ENCODE measurements around the gene CFAP74.
A peak's percentile ranks its signal among the peaks of the same experiment; 100 is the strongest.

The CFAP74 gene

GRCh38 chr1:2003541-2004131 is at the start of gene CFAP74:
CFAP74 (minus strand) TSS chr1:2003786; CDS start chr1:1990956, 12,830 bp downstream.
- no peak for DNase-seq (ENCODE audit: low read depth)
- no peak for TF ChIP-seq CTCF (conservative IDR thresholded peaks at IDR 0.05; ENCODE audit: low read depth, low read length)
- peak within 1 kb of the TSS; percentile 40 for H3K4me3 ChIP-seq (ENCODE audit: low read length)

- no peak overlapping the region for H3K4me3 ChIP-seq (ENCODE audit: low read length)
- no peak for DNase-seq (ENCODE audit: low read depth)
- TF ChIP-seq CTCF (conservative IDR thresholded peaks at IDR 0.05; ENCODE audit: low read depth, low read length) = no peak
These were observed 49.6 kb upstream of the CFAP74 start for GRCh38 chr1:2053217-2053616.

GRCh38 chr1:2052756-2053155 is 49.2 kb upstream of the CFAP74 start:
- TF ChIP-seq CTCF (conservative IDR thresholded peaks at IDR 0.05; ENCODE audit: low read depth, low read length) = no peak
- no peak overlapping the region for H3K4me3 ChIP-seq (ENCODE audit: low read length)
- no peak for DNase-seq (ENCODE audit: low read depth)

- no peak overlapping the region for H3K4me3 ChIP-seq (ENCODE audit: low read length)
- TF ChIP-seq CTCF (conservative IDR thresholded peaks at IDR 0.05; ENCODE audit: low read depth, low read length) = no peak
- DNase-seq (ENCODE audit: low read depth) = no peak
These were observed 48.6 kb upstream of the CFAP74 start for GRCh38 chr1:2052054-2052679.

GRCh38 chr1:2050793-2051682 is 47.5 kb upstream of the CFAP74 start:
- H3K4me3 ChIP-seq (ENCODE audit: low read length) = peak overlapping the region; percentile 72
- no peak for DNase-seq (ENCODE audit: low read depth)
- no peak for TF ChIP-seq CTCF (conservative IDR thresholded peaks at IDR 0.05; ENCODE audit: low read depth, low read length)

GRCh38 chr1:2050461-2050792 is 46.8 kb upstream of the CFAP74 start:
- no peak for DNase-seq (ENCODE audit: low read depth)
- H3K4me3 ChIP-seq (ENCODE audit: low read length) = peak overlapping the region; percentile 72
- no peak for TF ChIP-seq CTCF (conservative IDR thresholded peaks at IDR 0.05; ENCODE audit: low read depth, low read length)

Data from retinal pigment epithelial cell (primary cell).